NT2/D1 (cell line): ENCODE measurements around the gene TMEM91.

Experiments used
- DNase-seq: peaks from one replicate; pipeline ENCODE4 v3.0.0-alpha.2; 2011; ENCODE audit warnings: low read depth, low spot score
- H3K27me3 ChIP-seq: 2 replicates; pipeline ENCODE4 v1.6.0; 2011; ENCODE audit warnings: mild to moderate bottlenecking; ENCODE audit not compliant: insufficient read length, insufficient read depth
- H3K36me3 ChIP-seq: 2 replicates; pipeline ENCODE4 v1.6.1; 2011; ENCODE audit warnings: mild to moderate bottlenecking, low read length, mixed read lengths; ENCODE audit not compliant: insufficient read depth, insufficient read length
- H3K4me1 ChIP-seq: 2 replicates; pipeline ENCODE4 v1.5.1; 2011; ENCODE audit not compliant: insufficient read depth, insufficient read length
- H3K4me3 ChIP-seq: 2 replicates; pipeline ENCODE4 v1.5.1; 2011; ENCODE audit warnings: low read depth; ENCODE audit not compliant: insufficient read length
- H3K9ac ChIP-seq: 2 replicates; pipeline ENCODE4 v1.6.0; 2011; ENCODE audit warnings: low read depth; ENCODE audit not compliant: insufficient read length
- H3K9me3 ChIP-seq: 2 replicates; pipeline ENCODE4 v1.5.1; 2011; ENCODE audit warnings: mild to moderate bottlenecking, low read length; ENCODE audit not compliant: insufficient read depth
- SUZ12 ChIP-seq: IDR thresholded peaks from 2 replicates; pipeline ENCODE4 v1.6.1; 2011; ENCODE audit not compliant: insufficient read length, insufficient read depth; ENCODE audit errors: extremely low read depth
- YY1 ChIP-seq: IDR thresholded peaks from 2 replicates; pipeline ENCODE4 v1.6.1; 2011; ENCODE audit not compliant: insufficient read length, insufficient read depth
- ZNF274 ChIP-seq: IDR thresholded peaks from 2 replicates; pipeline ENCODE4 v1.6.1; 2011; ENCODE audit warnings: mild to moderate bottlenecking, low read depth, low read length

The TMEM91 gene

DNA sequence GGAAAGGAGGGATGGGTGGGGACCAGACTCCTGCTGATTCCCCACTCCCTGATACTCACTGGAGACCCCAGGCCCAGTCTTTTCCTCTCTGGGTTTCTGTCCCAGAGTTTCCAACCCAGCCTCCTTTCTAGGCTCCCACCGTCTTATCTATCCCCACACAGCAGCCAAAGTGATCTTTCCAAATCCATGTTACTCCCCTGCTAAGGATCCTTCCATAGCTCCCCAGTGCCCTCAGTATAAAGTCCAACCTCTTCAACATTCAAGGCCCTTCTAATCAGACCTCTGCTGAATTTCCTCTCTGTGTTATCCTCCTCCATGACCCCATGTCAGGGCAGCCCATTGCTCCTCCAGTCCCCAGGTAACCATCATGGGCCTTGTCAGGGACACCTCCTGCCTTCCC lies 21.3 kb upstream of the TMEM91 start:
- no peak for DNase-seq

DNA sequence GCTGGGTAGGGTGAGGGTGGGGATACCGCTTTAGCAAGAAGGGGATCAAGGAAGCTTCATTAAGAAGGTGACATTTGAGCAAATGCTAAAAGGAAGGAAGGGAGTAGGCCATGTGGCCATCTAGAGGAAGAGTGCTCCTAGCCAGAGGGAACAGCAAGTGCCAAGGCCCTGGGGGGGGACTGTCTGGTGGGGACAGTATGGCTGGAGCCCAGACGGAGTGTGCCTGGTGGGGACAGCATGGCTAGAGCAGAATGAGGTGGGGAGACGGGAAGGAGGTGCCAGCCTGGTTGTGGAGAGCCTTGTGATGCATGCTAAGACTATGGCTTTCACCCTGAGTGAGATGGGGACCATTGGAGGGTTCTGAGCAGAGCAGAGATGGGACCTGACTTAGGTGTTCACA lies 20.5 kb upstream of the TMEM91 start:
- DNase-seq, result no peak
- H3K9me3 ChIP-seq, result no peaks in the 10 kb centered on the region
- H3K9ac ChIP-seq, result no peak overlapping the region
- H3K27me3 ChIP-seq, result peaks cover 21% of the 10 kb centered on the region
- H3K4me3 ChIP-seq, result no peak overlapping the region
- TF ChIP-seq YY1 (no peak), ZNF274 (no peak), SUZ12 (no peak)
- H3K4me1 ChIP-seq, result peaks cover 13% of the 10 kb centered on the region
- peaks cover 7% of the 10 kb centered on the region for H3K36me3 ChIP-seq

More for the DNA sequence above, 21.3 kb upstream of the TMEM91 start:
- Histone ChIP-seq H3K9ac (no peak overlapping the region), H3K27me3 (peaks cover 26% of the 10 kb centered on the region), H3K36me3 (peaks cover 7% of the 10 kb centered on the region), H3K4me3 (no peak overlapping the region), H3K4me1 (peaks cover 13% of the 10 kb centered on the region), H3K9me3 (no peaks in the 10 kb centered on the region)
- TF ChIP-seq ZNF274 (no peak), SUZ12 (no peak), YY1 (no peak)

GRCh38 chr19:41356984-41357739 lies 19.2 kb upstream of the TMEM91 start:
- peaks cover 12% of the 10 kb centered on the region for H3K36me3 ChIP-seq
- peaks cover 10% of the 10 kb centered on the region for H3K4me1 ChIP-seq
- H3K4me3 ChIP-seq, result no peak overlapping the region
- H3K27me3 ChIP-seq, result peaks cover 8% of the 10 kb centered on the region
- H3K9ac ChIP-seq, result no peak overlapping the region
- TF ChIP-seq YY1 (no peak), SUZ12 (no peak), ZNF274 (no peak)
- no peaks in the 10 kb centered on the region for H3K9me3 ChIP-seq
- no peak for DNase-seq

GRCh38 chr19:41357746-41358145 lies 18.6 kb upstream of the TMEM91 start:
- peaks cover 4% of the 10 kb centered on the region for H3K27me3 ChIP-seq
- H3K4me3 ChIP-seq, result no peak overlapping the region
- no peak overlapping the region for H3K9ac ChIP-seq
- peaks cover 12% of the 10 kb centered on the region for H3K36me3 ChIP-seq
- DNase-seq, result no peak
- H3K4me1 ChIP-seq, result peaks cover 10% of the 10 kb centered on the region
- H3K9me3 ChIP-seq, result no peaks in the 10 kb centered on the region
- TF ChIP-seq SUZ12, result no peak

DNA sequence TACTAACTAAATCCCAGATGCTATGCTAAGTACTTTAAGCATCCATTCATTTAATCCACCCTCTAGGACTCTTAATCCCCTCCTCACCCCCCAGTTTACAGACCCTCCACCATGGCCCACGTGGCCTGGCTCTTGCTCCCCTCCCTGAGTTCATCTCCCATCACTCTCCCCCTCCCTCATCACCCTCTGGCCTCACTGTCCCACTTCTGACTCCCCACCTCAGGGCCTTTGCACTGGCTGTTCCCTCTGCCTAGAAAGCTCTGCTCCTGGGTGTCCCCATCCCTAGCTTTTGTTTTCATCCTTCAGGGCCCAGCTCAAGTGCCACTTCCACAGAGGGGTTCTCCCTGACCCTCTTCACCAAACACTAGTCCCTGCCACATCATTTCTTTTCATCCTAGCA lies 16.6 kb upstream of the TMEM91 start:
- TF ChIP-seq ZNF274 (no peak), SUZ12 (no peak), YY1 (no peak)
- DNase-seq, result no peak
- Histone ChIP-seq H3K9me3 (no peaks in the 10 kb centered on the region), H3K4me3 (no peak overlapping the region), H3K9ac (no peak overlapping the region), H3K4me1 (peaks cover 5% of the 10 kb centered on the region), H3K36me3 (peaks cover 10% of the 10 kb centered on the region), H3K27me3 (no peaks in the 10 kb centered on the region)

GRCh38 chr19:41362143-41362847 lies 14.0 kb upstream of the TMEM91 start:
- H3K9me3 ChIP-seq, result no peaks in the 10 kb centered on the region

GRCh38 chr19:41363371-41363752 lies 13.0 kb upstream of the TMEM91 start:
- no peaks in the 10 kb centered on the region for H3K9me3 ChIP-seq
- DNase-seq, result no peak
- peak overlapping the region; percentile 4 for H3K9ac ChIP-seq
- H3K4me3 ChIP-seq, result peak overlapping the region; percentile 82
- H3K27me3 ChIP-seq, result no peaks in the 10 kb centered on the region
- TF ChIP-seq ZNF274 (no peak), SUZ12 (no peak), YY1 (no peak)
- H3K36me3 ChIP-seq, result peaks cover 10% of the 10 kb centered on the region
- peaks cover 2% of the 10 kb centered on the region for H3K4me1 ChIP-seq

More at GRCh38 chr19:41362143-41362847, 14.0 kb upstream of the TMEM91 start:
- Histone ChIP-seq H3K27me3 (no peaks in the 10 kb centered on the region), H3K36me3 (peaks cover 10% of the 10 kb centered on the region), H3K4me3 (no peak overlapping the region), H3K9ac (no peak overlapping the region), H3K4me1 (peaks cover 5% of the 10 kb centered on the region)
- TF ChIP-seq ZNF274 (no peak), YY1 (no peak), SUZ12 (no peak)
- no peak for DNase-seq
